Astrocyte (in vitro differentiated cells and primary cell): Measurements from ENCODE around the gene CDH23. TPM values are rescaled to one million over a fixed set of nuclear protein-coding genes. Genes with fewer than 3 reads are reported as not detected.

Experiments
- DNase-seq: peaks from one replicate; pipeline ENCODE4 v3.0.0-alpha.2; 2010; ENCODE audit warnings: low read depth
- FAIRE-seq: peaks from 2 replicates; lab custom pipeline; 2011; peaks lifted over from hg19 to GRCh38; lab: Jason Lieb, UNC
- H2AFZ ChIP-seq: 2 replicates; pipeline ENCODE4 v1.6.0; 2012; ENCODE audit warnings: low read depth, low read length, inconsistent platforms
- H3K27ac ChIP-seq: 2 replicates; pipeline ENCODE4 v1.5.1; 2011; ENCODE audit warnings: low read depth, low read length, inconsistent platforms
- H3K27me3 ChIP-seq: 2 replicates; pipeline ENCODE4 v1.6.0; 2011; ENCODE audit warnings: low read length, inconsistent platforms; ENCODE audit not compliant: insufficient read depth
- H3K36me3 ChIP-seq: 2 replicates; pipeline ENCODE4 v1.5.1; 2011; ENCODE audit warnings: low read length, inconsistent platforms; ENCODE audit not compliant: insufficient read depth
- H3K4me1 ChIP-seq: 2 replicates; pipeline ENCODE4 v1.5.1; 2011; ENCODE audit warnings: low read length, inconsistent platforms; ENCODE audit not compliant: insufficient read depth
- H3K4me2 ChIP-seq: 2 replicates; pipeline ENCODE4 v1.6.0; 2012; ENCODE audit warnings: low read length, inconsistent platforms
- H3K4me3 ChIP-seq: 2 replicates; pipeline ENCODE4 v1.5.1; 2011; ENCODE audit warnings: low read depth, mild to moderate bottlenecking, low read length, inconsistent platforms; ENCODE audit not compliant: insufficient read depth
- H3K79me2 ChIP-seq: 2 replicates; pipeline ENCODE4 v1.6.0; 2012; ENCODE audit warnings: mild to moderate bottlenecking, low read length, inconsistent platforms; ENCODE audit not compliant: insufficient read depth
- H3K9ac ChIP-seq: 2 replicates; pipeline ENCODE4 v1.6.0; 2012; ENCODE audit warnings: mild to moderate bottlenecking, low read length, inconsistent platforms
- H3K9me3 ChIP-seq: 2 replicates; pipeline ENCODE4 v1.5.1; 2012; ENCODE audit warnings: low read depth, mild to moderate bottlenecking, low read length, inconsistent platforms; ENCODE audit not compliant: insufficient read depth
- H4K20me1 ChIP-seq: 2 replicates; pipeline ENCODE4 v1.6.0; 2012; ENCODE audit warnings: low read length, inconsistent platforms; ENCODE audit not compliant: insufficient read depth
- H3K27ac Mint-ChIP-seq: one replicate; pipeline ENCODE4 v1.8.0; 2021; ENCODE audit warnings: mild to moderate bottlenecking, mixed read lengths; ENCODE audit not compliant: unreplicated experiment
- H3K27me3 Mint-ChIP-seq: one replicate; pipeline ENCODE4 v1.8.0; 2021; ENCODE audit warnings: low read depth, mixed read lengths; ENCODE audit not compliant: unreplicated experiment
- H3K36me3 Mint-ChIP-seq: one replicate; pipeline ENCODE4 v1.8.0; 2021; ENCODE audit warnings: low read depth, mixed read lengths; ENCODE audit not compliant: unreplicated experiment
- H3K4me1 Mint-ChIP-seq: one replicate; pipeline ENCODE4 v1.8.0; 2021; ENCODE audit warnings: low read depth, mixed read lengths; ENCODE audit not compliant: unreplicated experiment
- H3K4me3 Mint-ChIP-seq: one replicate; pipeline ENCODE4 v1.8.0; 2021; ENCODE audit warnings: mild to moderate bottlenecking, moderate library complexity, mixed read lengths; ENCODE audit not compliant: unreplicated experiment
- H3K9me3 Mint-ChIP-seq: one replicate; pipeline ENCODE4 v1.8.0; 2021; ENCODE audit warnings: mild to moderate bottlenecking, mixed read lengths; ENCODE audit not compliant: unreplicated experiment
- CTCF ChIP-seq: IDR thresholded peaks from 2 replicates; pipeline ENCODE4 v1.5.1; 2011; ENCODE audit warnings: low read depth, mild to moderate bottlenecking, inconsistent platforms, low read length, moderate library complexity; ENCODE audit not compliant: insufficient read depth
- EZH2 ChIP-seq: IDR thresholded peaks from 2 replicates; pipeline ENCODE4 v1.6.1; 2012; ENCODE audit warnings: mild to moderate bottlenecking, low read length, inconsistent platforms; ENCODE audit not compliant: insufficient read depth
- total RNA-seq: library from RNA; stranded (reverse); gene quantifications from 2 replicates; pipeline ENCODE4 v1.2.1, GENCODE V29; 2021

Gene CDH23
- total RNA-seq, 1 donor from 2014 or later: not detected

GRCh38 chr10:71530781-71531180 is 134.1 kb downstream of the CDH23 start:
- H3K4me1 Mint-ChIP-seq: peaks cover 7% of the 10 kb centered on the region
- Histone ChIP-seq H3K4me3 (no peak overlapping the region), H3K4me1 (peaks cover 19% of the 10 kb centered on the region), H4K20me1 (no peaks in the 10 kb centered on the region), H3K27ac (no peak overlapping the region), H3K36me3 (no peaks in the 10 kb centered on the region), H3K4me2 (no peak overlapping the region), H3K79me2 (no peaks in the 10 kb centered on the region), H3K27me3 (no peaks in the 10 kb centered on the region), H3K9ac (no peak overlapping the region), H3K9me3 (no peaks in the 10 kb centered on the region), H2AFZ (no peak overlapping the region)
- H3K27ac Mint-ChIP-seq: no peak overlapping the region
- no peak for FAIRE-seq
- peaks cover 2% of the 10 kb centered on the region for H3K9me3 Mint-ChIP-seq
- DNase-seq: no peak
- TF ChIP-seq EZH2 (no peak), CTCF (no peak)
- H3K4me3 Mint-ChIP-seq: no peak overlapping the region
- H3K27me3 Mint-ChIP-seq: peaks cover 33% of the 10 kb centered on the region
- no peaks in the 10 kb centered on the region for H3K36me3 Mint-ChIP-seq

GRCh38 chr10:71531485-71532446 is 135.0 kb downstream of the CDH23 start:
- Mint-ChIP-seq H3K4me1 (peaks cover 11% of the 10 kb centered on the region), H3K27ac (no peak overlapping the region), H3K4me3 (no peak overlapping the region), H3K9me3 (peaks cover 2% of the 10 kb centered on the region), H3K27me3 (peaks cover 33% of the 10 kb centered on the region), H3K36me3 (no peaks in the 10 kb centered on the region)
- Histone ChIP-seq H3K9me3 (no peaks in the 10 kb centered on the region), H3K4me3 (no peak overlapping the region), H3K36me3 (no peaks in the 10 kb centered on the region), H3K27ac (no peak overlapping the region), H3K9ac (no peak overlapping the region), H3K4me2 (no peak overlapping the region), H3K27me3 (no peaks in the 10 kb centered on the region), H4K20me1 (no peaks in the 10 kb centered on the region), H3K4me1 (peaks cover 26% of the 10 kb centered on the region), H2AFZ (no peak overlapping the region), H3K79me2 (no peaks in the 10 kb centered on the region)
- FAIRE-seq: no peak
- no peak for DNase-seq
- TF ChIP-seq CTCF: no peak
- TF ChIP-seq EZH2: no peak

GRCh38 chr10:71532878-71533277 is 136.2 kb downstream of the CDH23 start:
- no peak for FAIRE-seq
- peaks cover 22% of the 10 kb centered on the region for H3K4me1 ChIP-seq

More at GRCh38 chr10:71532878-71533277, 136.2 kb downstream of the CDH23 start:
- H4K20me1 ChIP-seq: no peaks in the 10 kb centered on the region
- no peak for DNase-seq
- no peak overlapping the region for H3K4me3 ChIP-seq
- peaks cover 2% of the 10 kb centered on the region for H3K9me3 Mint-ChIP-seq
- no peaks in the 10 kb centered on the region for H3K36me3 Mint-ChIP-seq
- H3K27me3 ChIP-seq: no peaks in the 10 kb centered on the region
- H3K9ac ChIP-seq: no peak overlapping the region
- peaks cover 31% of the 10 kb centered on the region for H3K27me3 Mint-ChIP-seq
- no peak overlapping the region for H3K27ac ChIP-seq
- no peaks in the 10 kb centered on the region for H3K79me2 ChIP-seq
- TF ChIP-seq EZH2: no peak
- no peak for TF ChIP-seq CTCF
- H3K4me1 Mint-ChIP-seq: peaks cover 11% of the 10 kb centered on the region
- no peak overlapping the region for H3K4me2 ChIP-seq
- H3K36me3 ChIP-seq: no peaks in the 10 kb centered on the region
- no peak overlapping the region for H2AFZ ChIP-seq
- H3K4me3 Mint-ChIP-seq: no peak overlapping the region
- no peaks in the 10 kb centered on the region for H3K9me3 ChIP-seq
- H3K27ac Mint-ChIP-seq: peak overlapping the region; percentile 42
